ENCODE data around the gene CAPSL.

- TF ChIP-seq POLR2A (IDR thresholded peaks at IDR 0.05) = no peak
- peak in 2 of 3 donors; percentile 36 to 47 for TF ChIP-seq CTCF (IDR thresholded peaks at IDR 0.05)
Observed at GRCh38 chr5:35924950-35925722, 13.3 kb downstream of the CAPSL start.
